Measurements from ENCODE around the gene CYBA. TPM values are rescaled to one million over a fixed set of nuclear protein-coding genes. Genes with fewer than 3 reads are reported as not detected.
A peak's percentile ranks its signal among the peaks of the same experiment; 100 is the strongest.

Gene CYBA
- total RNA-seq, 4 donors from 2014 or later: 67.1 to 205 (median 98.7) TPM

GRCh38 chr16:88638323-88639230 lies 12.3 kb downstream of the CYBA start, which contains the start of gene IL17C:
Gene IL17C (plus strand): TSS chr16:88638572. CDS start chr16:88638642, 70 bp downstream.
- H3K4me3 ChIP-seq: no peak within 1 kb of the TSS
- intact Hi-C loops (cut with DNase I): no loop called here
- DNase-seq: no peak
- H3K36me3 ChIP-seq: peaks cover 0 to 1% (median 0%) of the 10 kb centered on the region in 3 donors
- H3K27me3 ChIP-seq: peaks cover 15 to 78% (median 18%) of the 10 kb centered on the region in 4 donors
- peaks cover 15 to 37% (median 27%) of the 10 kb centered on the region in 3 donors for H3K4me1 ChIP-seq
- H3K9me3 ChIP-seq: no peaks in the 10 kb centered on the region
- no peak within 1 kb of the TSS for H3K27ac ChIP-seq
- WGBS, 2 donors: 34 to 38% methylated on average over 10 to 20 of the region's 27 CpGs
- TF ChIP-seq POLR2A (IDR thresholded peaks at IDR 0.05): no peak
- TF ChIP-seq, protein P1, sequence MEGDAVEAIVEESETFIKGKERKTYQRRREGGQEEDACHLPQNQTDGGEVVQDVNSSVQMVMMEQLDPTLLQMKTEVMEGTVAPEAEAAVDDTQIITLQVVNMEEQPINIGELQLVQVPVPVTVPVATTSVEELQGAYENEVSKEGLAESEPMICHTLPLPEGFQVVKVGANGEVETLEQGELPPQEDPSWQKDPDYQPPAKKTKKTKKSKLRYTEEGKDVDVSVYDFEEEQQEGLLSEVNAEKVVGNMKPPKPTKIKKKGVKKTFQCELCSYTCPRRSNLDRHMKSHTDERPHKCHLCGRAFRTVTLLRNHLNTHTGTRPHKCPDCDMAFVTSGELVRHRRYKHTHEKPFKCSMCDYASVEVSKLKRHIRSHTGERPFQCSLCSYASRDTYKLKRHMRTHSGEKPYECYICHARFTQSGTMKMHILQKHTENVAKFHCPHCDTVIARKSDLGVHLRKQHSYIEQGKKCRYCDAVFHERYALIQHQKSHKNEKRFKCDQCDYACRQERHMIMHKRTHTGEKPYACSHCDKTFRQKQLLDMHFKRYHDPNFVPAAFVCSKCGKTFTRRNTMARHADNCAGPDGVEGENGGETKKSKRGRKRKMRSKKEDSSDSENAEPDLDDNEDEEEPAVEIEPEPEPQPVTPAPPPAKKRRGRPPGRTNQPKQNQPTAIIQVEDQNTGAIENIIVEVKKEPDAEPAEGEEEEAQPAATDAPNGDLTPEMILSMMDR (IDR thresholded peaks at IDR 0.05): no peak

GRCh38 chr16:88636488-88637265 lies 14.2 kb downstream of the CYBA start:
- DNase-seq: no peak
- Histone ChIP-seq H3K27ac (no peak overlapping the region), H3K27me3 (peaks cover 15 to 81% (median 18%) of the 10 kb centered on the region in 4 donors), H3K4me1 (peaks cover 15 to 41% (median 27%) of the 10 kb centered on the region in 3 donors), H3K4me3 (no peak overlapping the region), H3K36me3 (peaks cover 0 to 10% (median 9%) of the 10 kb centered on the region in 3 donors), H3K9me3 (no peaks in the 10 kb centered on the region)
- TF ChIP-seq, protein P1 (IDR thresholded peaks at IDR 0.05): no peak
- no peak for TF ChIP-seq POLR2A (IDR thresholded peaks at IDR 0.05)
- intact Hi-C loops (cut with DNase I): no loop called here
- 43 to 72% methylated on average over 7 to 14 of the region's 23 CpGs for WGBS, 2 donors

- intact Hi-C loops (cut with DNase I): loop anchor here (2.0 kb wide), 1 partner anchor 31 kb away; no protein-coding TSS in a partner anchor
- H3K36me3 ChIP-seq: peaks cover 5 to 19% (median 9%) of the 10 kb centered on the region in 3 donors
- H3K9me3 ChIP-seq: no peaks in the 10 kb centered on the region
- DNase-seq: no peak
- H3K4me3 ChIP-seq: no peak overlapping the region
- peaks cover 15 to 75% (median 18%) of the 10 kb centered on the region in 4 donors for H3K27me3 ChIP-seq
- 71 to 83% methylated on average over 4 to 6 of the region's 17 CpGs for WGBS, 2 donors
- TF ChIP-seq, protein P1 (IDR thresholded peaks at IDR 0.05): no peak
- TF ChIP-seq POLR2A (IDR thresholded peaks at IDR 0.05): no peak
- peaks cover 15 to 41% (median 27%) of the 10 kb centered on the region in 3 donors for H3K4me1 ChIP-seq
- H3K27ac ChIP-seq: no peak overlapping the region
These were observed 15.1 kb downstream of the CYBA start for GRCh38 chr16:88635671-88636319.

DNA sequence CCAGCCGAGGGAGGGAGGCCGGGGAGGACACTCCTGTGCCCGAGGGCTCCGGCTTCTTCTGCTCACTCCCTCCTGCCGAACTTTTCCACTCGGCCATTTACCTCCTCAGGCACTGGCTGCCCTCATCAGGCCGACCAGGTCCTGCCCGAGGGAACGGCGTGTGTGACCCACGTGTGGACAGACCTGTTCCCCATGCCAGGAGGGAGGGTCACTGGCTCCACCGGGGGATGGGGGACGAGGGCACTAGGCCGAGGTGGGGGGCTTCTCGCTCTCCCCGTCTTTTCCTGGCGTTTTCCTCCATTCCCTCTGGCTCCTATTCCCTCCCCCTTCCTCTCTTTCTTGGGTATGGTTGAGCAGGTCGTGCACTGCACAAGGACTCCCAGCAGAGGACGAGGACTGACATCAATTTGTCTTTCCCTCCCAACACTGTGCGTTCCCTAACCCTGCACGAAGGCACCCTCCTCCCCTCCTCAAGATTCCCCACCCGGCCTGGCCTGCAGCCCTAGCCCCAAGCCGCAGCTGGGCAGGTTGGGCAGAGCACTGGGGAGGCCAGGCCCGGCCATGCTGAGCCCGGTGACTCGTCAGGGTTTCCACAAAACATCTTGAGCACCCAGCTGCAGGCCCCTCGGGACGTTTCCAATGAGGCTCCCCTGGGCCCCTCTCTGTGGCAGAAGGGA lies 15.7 kb downstream of the CYBA start:
- H3K4me3 ChIP-seq: peak overlapping the region; percentile 25 to 59 (median 41)
- DNase-seq: no peak
- intact Hi-C loops (cut with DNase I): loop anchor here (2.0 kb wide), 1 partner anchor 30 kb away; no protein-coding TSS in a partner anchor
- peaks cover 12 to 69% (median 18%) of the 10 kb centered on the region in 4 donors for H3K27me3 ChIP-seq
- peak overlapping the region in 2 of 4 donors; percentile 14 to 49 for H3K27ac ChIP-seq
- peaks cover 15 to 41% (median 27%) of the 10 kb centered on the region in 3 donors for H3K4me1 ChIP-seq
- TF ChIP-seq, protein P1 (IDR thresholded peaks at IDR 0.05): no peak
- no peak for TF ChIP-seq POLR2A (IDR thresholded peaks at IDR 0.05)
- WGBS, 2 donors: 24 to 26% methylated on average over 14 to 24 of the region's 28 CpGs
- no peaks in the 10 kb centered on the region for H3K9me3 ChIP-seq
- H3K36me3 ChIP-seq: peaks cover 5 to 26% (median 9%) of the 10 kb centered on the region in 3 donors
